HS-5 (cell line): ENCODE data around the gene TMCC1.

Experiments
- DNase-seq: peaks from one replicate; pipeline ENCODE4 v3.0.0-alpha.2; 2012; ENCODE audit warnings: low read depth

TMCC1 gene

DNA sequence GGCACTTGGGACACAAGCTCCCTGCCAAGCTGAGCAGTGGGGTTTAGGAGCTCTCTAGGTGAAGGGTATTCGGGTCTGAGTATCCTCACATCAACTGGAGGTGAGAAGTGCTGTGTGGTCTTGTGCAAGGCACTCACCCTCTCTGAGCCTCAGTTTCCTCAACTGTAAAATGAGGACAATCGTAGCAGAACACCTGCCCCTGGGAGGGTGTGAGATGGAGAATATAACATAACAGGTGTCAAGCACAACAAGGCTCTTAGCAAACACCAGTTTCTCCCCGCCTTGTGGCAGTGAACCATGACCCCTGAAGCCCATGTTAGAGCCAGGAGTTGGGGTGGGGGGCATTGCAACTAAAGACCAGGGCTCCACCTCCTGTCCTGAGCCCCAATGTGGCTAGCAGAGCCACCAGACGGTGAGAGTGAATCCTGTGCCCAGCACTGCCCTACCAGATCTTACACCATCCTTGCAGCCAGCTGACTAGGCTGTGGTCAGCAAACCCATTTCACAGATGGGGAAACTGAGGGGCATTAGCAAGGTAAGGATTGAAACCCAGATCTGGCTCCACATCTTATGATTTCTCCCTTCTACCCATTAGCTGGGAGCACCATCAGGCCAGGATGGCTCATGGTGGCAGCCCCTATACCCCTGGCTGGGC lies 284.4 kb downstream of the TMCC1 start:
- DNase-seq = no peak

DNA sequence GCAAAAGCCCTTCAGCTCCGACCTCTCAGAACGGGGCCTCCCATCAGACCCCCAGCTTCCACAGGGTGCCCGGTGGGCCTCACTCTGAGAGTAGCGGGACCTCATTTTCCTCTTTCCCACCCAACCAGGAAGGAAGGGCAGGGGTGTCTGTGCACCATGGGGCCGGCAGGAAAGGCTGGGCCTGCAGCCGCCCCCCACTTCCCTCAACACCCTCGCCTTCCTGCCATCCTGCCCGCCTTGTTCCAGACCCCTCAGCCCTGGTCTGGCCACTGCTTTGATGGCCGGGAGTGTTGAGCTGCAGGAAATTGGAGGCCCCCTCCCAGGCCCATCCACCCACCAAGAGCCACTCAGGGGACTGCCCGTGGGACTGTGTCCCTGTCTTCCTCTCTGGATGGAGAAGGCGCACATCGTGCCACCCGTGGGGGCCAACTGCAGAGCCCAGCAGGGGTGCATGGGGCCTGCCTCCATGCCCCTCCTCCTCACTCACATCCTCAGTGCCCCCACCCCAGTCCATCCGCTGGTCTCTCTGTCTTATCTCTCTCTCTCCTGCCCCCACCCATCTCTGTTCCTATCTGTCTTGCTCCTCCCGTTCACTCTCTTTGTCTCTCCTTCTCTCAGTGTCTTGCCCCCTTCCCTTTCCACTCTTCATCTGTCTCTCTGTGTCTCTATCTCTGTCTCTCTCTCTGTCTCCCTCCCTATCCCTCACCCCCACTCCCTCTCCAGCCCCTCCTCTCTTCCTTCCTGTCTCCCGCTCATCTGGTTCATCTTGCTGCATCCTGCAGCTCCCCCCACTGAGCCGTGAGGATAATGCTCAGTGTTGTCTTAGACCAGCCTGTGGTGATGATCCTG lies 285.2 kb downstream of the TMCC1 start:
- no peak for DNase-seq

- no peak for DNase-seq
Observed at GRCh38 chr3:129607391-129608068, 286.0 kb downstream of the TMCC1 start.

DNA sequence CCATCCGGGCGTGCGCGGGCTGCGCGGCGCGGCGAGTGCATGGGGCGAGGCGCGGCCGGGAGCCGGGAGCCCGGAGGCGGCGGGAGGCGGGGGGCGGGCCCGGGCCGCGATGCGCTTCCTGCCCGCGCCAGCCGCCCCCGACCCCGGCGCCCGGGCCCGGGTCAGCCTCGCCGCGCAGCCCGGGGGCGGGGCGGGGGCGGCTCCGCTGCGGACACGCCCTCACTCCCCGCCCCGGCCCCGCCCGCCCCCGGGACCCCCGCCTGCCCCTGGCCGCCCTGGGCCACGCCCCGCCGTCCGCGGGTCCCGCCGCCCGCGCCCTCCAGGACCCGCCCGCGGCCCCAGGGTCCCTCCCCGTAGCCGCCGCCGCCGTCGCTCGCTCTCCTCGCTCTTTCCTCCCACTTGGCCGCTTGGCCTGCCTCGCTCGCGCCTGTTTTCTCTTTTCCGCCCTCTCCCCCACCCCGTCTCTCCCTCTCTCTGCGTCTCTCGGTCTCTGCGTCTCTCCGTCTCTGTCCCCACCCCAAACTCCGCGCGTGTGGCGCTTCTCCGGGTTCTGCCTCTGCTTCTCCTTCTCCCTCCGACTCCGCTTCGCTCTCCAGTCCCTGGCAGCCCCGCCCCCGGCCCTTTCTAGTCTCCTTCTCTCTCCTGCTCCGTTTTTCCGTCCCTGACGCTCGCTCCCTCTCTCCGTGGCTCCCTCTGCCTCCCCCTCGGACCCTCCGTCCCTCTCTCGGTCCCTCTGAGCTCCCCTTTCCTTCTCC lies 286.7 kb downstream of the TMCC1 start, which contains the start of gene PLXND1:
TSS of gene PLXND1 (minus strand) at position 41 of the 755 bp plus-strand sequence. CDS start at position 4, 37 bp downstream.
- no peak for DNase-seq

- DNase-seq = no peak
Observed at GRCh38 chr3:129605922-129606635, 287.4 kb downstream of the TMCC1 start.

DNA sequence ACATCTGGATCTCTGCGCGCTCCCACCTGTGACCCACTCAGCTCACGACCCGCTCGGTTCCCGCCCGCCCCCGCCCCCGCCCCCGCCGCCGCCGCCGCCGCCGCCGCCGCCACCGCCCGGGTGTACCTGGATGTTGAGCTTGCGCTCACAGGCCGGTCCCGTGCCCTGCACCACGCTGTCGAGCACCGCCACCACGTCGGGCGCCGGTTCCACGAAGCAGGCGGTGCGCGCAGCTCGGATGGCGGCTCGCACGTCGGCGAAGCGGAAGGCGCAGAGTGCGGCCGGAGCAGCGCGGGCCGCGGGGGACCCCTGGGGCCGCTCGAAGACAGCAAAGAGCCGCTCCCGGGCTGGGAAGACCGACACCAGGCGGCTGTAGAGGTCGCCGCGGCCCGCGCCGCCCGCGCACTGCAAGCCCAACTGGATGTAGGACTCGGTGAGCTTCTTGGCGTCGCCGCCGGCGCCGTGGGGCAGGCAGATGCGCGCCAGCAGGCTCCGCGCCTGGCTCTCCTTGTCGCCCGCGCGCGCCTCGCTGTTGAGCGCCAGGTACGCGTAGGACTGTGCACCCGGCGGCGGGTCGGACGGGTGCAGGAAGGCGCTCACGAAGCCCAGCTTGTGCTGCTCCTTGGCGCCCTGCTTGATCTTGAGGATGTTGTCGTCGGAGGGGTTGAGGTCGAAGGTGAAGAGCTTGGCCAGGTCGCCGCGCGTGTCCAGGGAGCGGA lies 288.1 kb downstream of the TMCC1 start:
- DNase-seq = no peak

DNA sequence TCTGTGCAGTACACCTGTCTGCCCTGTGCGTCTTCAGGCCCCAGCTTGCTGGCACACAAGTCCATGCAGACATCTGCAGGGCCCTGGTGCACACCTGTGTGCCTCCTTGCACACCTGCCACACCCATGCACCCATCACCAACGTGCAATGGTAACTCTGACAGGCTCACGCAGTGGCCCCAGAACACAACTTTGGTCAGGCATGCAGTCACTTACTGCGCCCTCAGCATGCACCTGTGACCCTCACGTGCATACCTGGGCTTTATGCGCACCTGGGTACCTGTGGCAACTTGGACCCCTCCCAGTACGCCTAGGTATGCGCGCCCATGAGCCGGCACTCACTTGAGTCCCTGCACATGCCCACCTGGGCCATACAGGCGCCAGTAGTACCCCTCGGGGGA lies 288.7 kb downstream of the TMCC1 start:
- DNase-seq = no peak

DNA sequence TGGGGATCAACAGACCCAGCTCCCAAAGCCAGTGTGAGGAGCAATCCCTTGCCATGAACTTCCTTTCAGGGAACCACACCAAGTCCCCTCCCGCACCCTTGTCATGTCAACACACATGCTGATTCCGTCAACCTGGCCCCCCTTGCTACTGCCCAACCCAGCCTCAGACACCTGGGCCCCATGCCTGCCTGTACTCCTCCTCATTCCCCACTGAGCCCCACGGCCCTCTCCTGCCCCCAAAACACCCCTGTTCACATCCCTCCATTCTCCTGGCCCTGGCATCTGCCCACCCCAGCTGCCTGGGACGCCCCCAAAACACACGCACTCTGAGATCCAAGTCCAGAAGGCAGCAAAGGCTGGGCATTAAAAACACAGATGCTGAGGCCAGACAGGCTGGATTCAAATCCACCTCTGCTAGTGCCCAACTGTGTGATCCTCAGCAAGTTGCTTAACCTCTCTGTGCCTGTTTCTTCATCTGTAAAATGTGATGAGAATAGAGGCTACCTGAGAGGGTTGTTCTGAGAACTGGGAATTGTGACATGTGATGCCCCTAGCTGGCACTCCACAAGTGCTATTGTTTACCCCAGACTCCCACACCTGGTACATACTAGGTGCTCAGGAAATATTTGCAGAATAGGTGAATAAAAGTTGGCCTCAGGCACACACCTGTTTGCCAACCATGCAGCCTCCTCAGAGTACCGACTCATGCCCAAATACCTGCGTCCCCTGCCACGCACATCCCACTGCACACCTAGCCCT lies 289.3 kb downstream of the TMCC1 start:
- DNase-seq = no peak

- DNase-seq = no peak
Observed at GRCh38 chr3:129603561-129603942, 290.0 kb downstream of the TMCC1 start.

DNA sequence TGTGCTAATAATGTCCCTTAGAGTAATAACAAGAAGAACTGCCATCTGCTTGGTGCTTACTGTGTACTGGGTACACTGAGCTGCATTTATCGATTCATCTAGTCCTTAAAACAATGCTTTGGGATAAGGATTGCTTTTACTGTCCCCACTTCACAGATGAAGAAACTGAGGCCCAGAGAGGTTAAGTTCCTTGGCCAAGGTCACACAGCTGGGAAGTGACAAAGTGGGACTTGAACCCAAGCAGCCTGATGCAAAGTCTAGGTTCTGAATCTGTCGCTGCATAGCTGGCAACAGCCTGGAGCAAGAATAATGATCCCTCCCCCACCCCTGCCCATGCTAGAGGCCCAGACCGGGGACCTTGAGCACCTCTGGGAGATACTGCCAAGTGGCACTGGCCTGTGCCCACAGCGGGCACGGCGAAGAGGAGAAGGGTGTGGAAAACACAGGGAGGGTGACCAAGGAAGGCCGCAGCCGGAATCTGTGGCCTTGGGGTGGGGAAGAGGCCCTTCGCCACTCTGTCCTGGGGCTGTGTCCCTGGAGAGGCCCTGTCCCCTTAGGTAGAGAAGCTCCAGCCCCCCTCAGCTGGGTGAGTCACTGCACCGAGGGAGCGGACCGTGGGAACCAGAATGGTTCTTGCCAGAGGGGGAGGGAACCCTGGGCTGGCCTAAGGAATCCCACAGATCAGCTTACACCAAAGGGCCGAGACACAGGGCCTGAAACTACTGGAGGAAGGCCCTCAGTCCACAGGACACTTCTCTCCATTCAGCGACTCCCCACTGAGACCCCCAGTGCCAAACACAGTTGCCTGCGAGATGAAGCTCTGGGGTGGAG lies 290.6 kb downstream of the TMCC1 start:
- no peak for DNase-seq

GRCh38 chr3:129602309-129602708 lies 291.2 kb downstream of the TMCC1 start:
- DNase-seq = no peak

- DNase-seq = no peak
Observed at GRCh38 chr3:129601713-129602112, 291.8 kb downstream of the TMCC1 start.

GRCh38 chr3:129600348-129600747 lies 293.2 kb downstream of the TMCC1 start:
- DNase-seq = no peak

GRCh38 chr3:129599607-129600006 lies 293.9 kb downstream of the TMCC1 start:
- no peak for DNase-seq

GRCh38 chr3:129599073-129599472 lies 294.4 kb downstream of the TMCC1 start:
- no peak for DNase-seq

- DNase-seq = no peak
Observed at GRCh38 chr3:129598484-129598883, 295.0 kb downstream of the TMCC1 start.

DNA sequence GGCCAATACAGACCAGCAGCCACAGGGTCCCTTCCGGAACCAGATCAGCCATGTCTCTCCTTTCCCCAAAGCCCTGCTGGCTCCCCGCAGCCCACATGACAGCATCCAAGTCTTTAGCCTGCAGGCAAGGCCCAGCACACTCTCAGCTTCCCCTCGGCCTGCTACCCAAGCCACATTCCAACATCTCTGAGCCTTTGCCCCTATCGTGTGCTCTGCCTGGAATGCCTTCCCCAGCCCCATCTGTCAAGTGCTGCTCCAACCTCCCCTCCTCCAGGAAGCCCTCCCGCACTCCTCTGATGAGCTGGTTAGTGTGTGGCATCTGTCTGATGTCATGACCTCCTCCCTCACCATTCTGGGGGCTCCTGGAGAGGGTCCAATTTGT lies 295.5 kb downstream of the TMCC1 start:
- DNase-seq = no peak
